Hepatocyte (in vitro differentiated cells): ENCODE data around the gene CDK18.

ENCODE experiments used
- EZH2 ChIP-seq: fragments of 200-600 bp; sonication (generic); IDR thresholded peaks from 2 replicates; pipeline ENCODE4 v1.6.1; 2016; ENCODE audit warnings: antibody characterized with exemption, mild to moderate bottlenecking, borderline replicate concordance
- TF ChIP-seq, protein P1 (sequence below): fragments of 200-600 bp; sonication (generic); IDR thresholded peaks from 2 replicates; pipeline ENCODE4 v1.5.1; 2016; ENCODE audit warnings: antibody characterized with exemption, mild to moderate bottlenecking; ENCODE audit not compliant: poor library complexity

DNA sequence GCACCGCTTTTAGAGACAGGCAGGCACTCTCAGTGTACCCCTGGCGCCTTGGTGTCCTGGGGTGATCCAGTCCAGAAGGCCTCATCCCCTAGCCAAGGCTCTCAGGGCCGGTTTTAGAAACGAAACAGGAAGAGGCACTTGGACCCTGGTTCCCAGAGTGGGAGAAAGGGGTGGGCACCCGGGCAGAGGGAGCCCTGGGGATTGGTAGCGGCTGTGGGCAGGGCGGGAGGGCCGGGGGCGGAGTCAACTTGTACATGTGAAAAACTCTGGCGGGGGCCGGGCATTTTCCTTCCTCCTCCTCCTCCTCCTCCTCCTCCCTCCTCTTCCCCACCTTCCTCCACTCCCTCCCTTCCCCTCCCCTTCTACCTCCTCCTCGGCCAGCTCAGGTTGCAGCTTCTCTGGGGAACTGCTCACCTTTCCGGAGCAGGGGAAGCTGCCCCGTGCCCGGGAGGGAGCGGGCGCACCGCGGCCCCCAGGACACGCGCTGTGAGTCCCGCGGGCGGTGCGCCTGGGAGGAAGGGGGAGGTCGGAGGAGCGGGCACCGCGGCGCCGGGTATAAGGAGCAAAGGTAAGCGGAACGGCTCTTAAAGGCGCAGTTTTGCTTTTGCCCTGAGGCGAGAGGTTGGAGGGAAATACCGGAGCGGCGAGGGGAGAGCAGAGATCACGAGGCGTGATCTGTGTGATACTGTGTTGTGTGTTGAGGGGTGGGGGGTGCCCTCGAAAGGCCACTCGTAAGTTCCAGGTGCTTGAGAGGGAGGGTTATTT is at the start of gene CDK18:
- TF ChIP-seq, protein P1, sequence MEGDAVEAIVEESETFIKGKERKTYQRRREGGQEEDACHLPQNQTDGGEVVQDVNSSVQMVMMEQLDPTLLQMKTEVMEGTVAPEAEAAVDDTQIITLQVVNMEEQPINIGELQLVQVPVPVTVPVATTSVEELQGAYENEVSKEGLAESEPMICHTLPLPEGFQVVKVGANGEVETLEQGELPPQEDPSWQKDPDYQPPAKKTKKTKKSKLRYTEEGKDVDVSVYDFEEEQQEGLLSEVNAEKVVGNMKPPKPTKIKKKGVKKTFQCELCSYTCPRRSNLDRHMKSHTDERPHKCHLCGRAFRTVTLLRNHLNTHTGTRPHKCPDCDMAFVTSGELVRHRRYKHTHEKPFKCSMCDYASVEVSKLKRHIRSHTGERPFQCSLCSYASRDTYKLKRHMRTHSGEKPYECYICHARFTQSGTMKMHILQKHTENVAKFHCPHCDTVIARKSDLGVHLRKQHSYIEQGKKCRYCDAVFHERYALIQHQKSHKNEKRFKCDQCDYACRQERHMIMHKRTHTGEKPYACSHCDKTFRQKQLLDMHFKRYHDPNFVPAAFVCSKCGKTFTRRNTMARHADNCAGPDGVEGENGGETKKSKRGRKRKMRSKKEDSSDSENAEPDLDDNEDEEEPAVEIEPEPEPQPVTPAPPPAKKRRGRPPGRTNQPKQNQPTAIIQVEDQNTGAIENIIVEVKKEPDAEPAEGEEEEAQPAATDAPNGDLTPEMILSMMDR = no peak
- no peak for TF ChIP-seq EZH2
